Measurements from ENCODE around the gene NCOR2.

NCOR2 gene

GRCh38 chr12:124566997-124567672 is at the start of gene NCOR2:
Gene NCOR2 (minus strand): TSS chr12:124567612. CDS start chr12:124495251, 72,361 bp downstream.
- no peak for DNase-seq

- no peak for DNase-seq
These were observed 49.2 kb upstream of the NCOR2 start for GRCh38 chr12:124616394-124617221.

GRCh38 chr12:124614512-124615292 is 47.3 kb upstream of the NCOR2 start:
- DNase-seq: no peak

- DNase-seq: no peak
These were observed 45.8 kb upstream of the NCOR2 start for GRCh38 chr12:124613151-124613585.

GRCh38 chr12:124612410-124612680 is 44.9 kb upstream of the NCOR2 start:
- DNase-seq: no peak

- DNase-seq: no peak
These were observed 44.4 kb upstream of the NCOR2 start for GRCh38 chr12:124611559-124612409.

GRCh38 chr12:124610629-124611558 is 43.5 kb upstream of the NCOR2 start:
- DNase-seq: no peak

GRCh38 chr12:124610021-124610612 is 42.7 kb upstream of the NCOR2 start:
- no peak for DNase-seq

GRCh38 chr12:124609041-124609989 is 41.9 kb upstream of the NCOR2 start:
- peak; percentile 67 for DNase-seq

GRCh38 chr12:124608450-124608870 is 41.0 kb upstream of the NCOR2 start:
- no peak for DNase-seq

- no peak for DNase-seq
These were observed 40.4 kb upstream of the NCOR2 start for GRCh38 chr12:124607681-124608425.

GRCh38 chr12:124605883-124606774 is 38.7 kb upstream of the NCOR2 start:
- peak; percentile 63 for DNase-seq

- no peak for DNase-seq
These were observed 37.9 kb upstream of the NCOR2 start for GRCh38 chr12:124605150-124605882.

GRCh38 chr12:124604264-124604680 is 36.9 kb upstream of the NCOR2 start:
- no peak for DNase-seq

GRCh38 chr12:124603831-124604251 is 36.4 kb upstream of the NCOR2 start:
- no peak for DNase-seq

GRCh38 chr12:124603100-124603541 is 35.7 kb upstream of the NCOR2 start:
- DNase-seq: no peak

- no peak for DNase-seq
These were observed 34.3 kb upstream of the NCOR2 start for GRCh38 chr12:124601706-124602105.
